Activated CD4-positive, CD25-positive, alpha-beta regulatory T cell treated with anti-CD3 and anti-CD28 coated beads, Interleukin-2, amount 50 U/mL, for 24 hours (primary cell): ENCODE measurements around the gene NEURL3.
"Not testable (repeated sequence)": the region's sequence is repeated elsewhere in the genome, so short reads cannot be mapped to it uniquely, and the experiment has no call there.

ENCODE experiments used
- ATAC-seq, 2 donors: fragments of 150-1000 bp; cut with Tn5 transposase; one replicate each; pipeline ENCODE4 v1.10.0; 2021; ENCODE audit warnings: mild to moderate bottlenecking in 1 of 2, moderate library complexity in 1 of 2

The NEURL3 gene

DNA sequence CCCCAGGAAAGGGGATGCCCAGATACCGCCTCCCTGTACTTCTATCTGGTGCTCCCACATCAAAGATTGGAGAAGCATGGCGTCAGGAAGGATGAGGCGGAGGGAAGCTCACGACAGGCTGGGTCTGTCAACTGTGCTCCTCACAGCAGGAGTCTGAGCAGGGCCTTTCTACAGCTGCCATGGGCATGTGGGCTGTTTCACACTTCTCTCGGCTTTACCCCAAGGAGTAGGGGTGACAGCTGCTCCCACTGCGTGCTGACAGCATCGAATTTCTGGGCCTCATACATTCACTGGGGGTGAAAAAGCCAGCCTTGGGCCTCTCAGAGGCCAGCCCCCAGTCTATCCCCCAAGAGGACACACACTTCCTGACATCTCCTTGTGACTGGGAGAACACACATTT lies 21.1 kb downstream of the NEURL3 start:
- no peak for ATAC-seq

DNA sequence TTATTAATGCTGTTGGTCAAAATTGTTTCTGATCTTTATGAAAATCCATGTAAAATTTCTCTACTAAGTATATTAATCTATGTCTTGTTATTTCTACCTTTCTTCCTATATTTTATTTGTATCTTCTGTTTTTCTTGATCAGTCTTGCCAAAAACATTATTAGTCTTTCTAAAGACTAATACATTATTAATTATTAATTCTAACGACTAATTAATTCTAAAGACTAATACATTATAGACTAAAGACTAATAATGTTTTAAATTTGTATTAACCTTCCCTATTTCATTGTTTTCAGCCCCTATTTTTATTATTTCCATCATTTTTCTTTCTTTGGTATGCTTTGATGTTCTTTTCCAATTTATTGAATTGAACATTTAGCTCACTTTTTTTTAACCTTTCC lies 27.7 kb downstream of the NEURL3 start:
- ATAC-seq: no peak

DNA sequence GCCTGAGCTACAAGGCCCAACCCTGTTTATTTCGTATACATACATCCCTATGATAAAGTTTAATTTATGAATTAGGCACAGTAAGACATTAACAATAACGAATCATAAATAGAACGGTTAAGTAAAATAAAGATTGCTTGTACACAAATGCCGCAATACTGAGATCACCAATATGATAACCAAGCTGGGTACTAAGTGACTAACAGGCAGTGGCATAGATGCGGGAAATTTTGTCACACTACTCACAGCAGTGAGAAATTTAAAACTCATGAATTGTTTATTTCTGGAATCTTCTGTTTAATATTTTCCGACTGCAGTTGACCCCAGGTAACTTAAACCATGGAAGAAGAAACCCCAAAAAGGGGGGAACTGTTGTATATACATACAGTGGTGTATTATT lies 33.4 kb downstream of the NEURL3 start:
- ATAC-seq: peak in 1 of 2 donors; percentile 28

DNA sequence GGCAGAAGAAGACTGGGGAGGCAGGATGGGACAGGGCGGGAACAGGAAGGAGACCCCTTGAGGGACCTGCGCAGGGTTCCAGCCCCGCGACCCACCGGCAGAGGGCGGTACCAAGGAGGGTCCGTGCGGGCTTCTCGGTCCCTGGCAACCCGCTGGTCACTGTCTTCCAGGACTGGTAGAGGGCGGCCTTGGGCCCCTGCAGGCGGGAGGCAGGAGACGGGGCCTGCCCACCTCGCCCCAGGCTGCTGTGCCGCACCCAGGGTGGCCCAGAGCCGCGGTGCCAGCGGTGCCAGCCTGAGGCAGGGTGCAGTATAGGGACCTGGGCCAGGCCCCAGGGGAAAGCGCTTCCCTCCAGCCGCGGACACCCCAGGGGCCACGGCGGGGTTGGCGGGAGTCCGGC lies 34.5 kb downstream of the NEURL3 start:
- ATAC-seq: peak; percentile 69 to 77

DNA sequence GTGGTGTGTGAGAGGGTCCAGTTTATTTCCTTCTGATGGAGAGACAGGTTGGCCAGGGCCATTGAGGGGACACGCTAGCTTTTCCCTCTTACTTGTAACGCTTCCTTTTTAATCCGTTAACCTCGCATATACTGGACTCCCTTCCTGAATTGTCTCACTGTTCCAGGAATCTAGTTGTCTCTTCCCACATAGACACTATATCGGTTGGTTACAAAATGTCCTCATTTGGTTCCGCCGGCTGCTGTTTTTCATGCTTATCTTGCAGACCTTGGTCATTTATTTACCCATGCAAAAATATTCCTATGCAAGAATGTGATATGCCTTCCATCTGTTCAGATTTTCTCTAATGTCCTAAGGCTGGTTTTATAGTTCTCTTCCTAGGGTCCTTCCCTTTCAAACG lies 35.0 kb downstream of the NEURL3 start:
- no peak for ATAC-seq

DNA sequence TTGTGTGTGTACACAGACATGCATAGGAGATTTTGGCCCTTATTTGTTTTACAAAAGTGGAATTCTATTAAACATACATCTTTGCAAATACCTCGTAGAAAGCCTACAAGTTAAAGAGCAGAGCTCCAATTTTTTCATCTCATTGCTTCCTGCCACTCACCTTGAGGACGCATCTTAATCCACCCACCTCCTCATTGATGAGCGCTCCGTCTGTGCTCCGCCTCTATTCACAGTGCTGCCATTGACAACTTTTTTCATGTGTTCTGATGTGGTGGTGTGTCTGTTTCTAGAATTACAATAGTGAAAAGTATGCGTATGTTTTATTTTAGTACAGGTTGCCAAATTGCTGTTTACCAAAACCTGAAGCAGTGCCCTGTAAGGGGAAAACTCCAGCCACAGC lies 36.3 kb downstream of the NEURL3 start:
- no peak for ATAC-seq

DNA sequence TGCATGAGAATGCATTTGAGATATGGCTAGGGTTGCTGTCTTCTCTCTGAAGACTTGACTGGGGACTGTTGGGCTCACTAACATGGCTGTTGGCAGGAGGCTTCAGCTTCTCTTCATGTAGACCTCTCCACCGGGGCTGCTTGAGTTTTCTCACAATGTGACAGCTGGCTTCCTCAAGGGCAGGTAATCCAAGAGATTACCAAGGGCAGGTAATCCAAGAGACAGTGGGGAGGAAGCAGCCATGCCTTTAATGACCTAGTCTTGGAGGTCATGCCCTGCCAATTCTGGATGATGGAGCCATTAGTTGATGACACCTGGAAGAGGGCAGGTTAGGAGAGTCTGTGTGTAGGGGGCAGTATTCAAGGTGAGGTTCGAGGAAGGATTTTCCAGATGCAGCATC lies 40.5 kb downstream of the NEURL3 start:
- no peak for ATAC-seq

DNA sequence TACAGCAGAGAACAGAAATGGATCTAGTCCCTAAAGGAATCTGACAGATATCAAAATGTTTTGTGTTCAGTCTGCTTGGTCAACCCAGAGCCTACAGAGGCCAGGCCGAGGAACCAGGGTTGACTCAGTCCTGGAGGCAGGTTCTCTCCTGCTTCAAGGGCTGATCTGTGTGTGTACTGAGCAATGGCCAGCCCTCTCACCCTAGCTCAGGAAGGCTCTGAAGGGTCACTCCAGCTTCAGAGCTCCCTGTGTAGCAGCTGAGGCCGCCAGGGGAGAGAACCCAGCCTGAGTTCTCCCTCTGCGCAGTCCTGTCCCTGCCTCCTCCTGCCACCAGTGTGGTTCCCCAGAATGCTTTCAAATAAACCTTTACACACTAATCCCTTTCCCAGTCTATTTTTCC lies 41.1 kb downstream of the NEURL3 start:
- ATAC-seq: peak in 1 of 2 donors; percentile 20

DNA sequence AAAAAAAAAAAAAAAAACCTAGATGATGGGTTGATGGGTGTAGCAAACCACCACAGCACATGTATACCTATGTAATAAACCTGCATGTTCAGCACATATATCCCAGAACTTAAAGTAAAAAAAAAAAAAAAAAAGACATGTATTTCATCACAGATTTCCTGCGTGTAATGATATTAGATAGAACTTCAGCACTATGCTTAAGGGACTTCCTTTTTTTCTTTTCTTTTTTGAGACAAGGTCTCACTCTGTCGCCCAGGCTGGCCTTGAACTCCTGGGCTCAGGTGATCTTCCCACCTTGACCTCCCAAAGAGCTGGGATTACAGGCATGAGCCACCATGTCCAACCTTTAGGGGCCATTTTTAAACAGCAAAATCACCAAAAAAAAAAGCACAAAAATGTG lies 42.0 kb downstream of the NEURL3 start:
- ATAC-seq: no peak

DNA sequence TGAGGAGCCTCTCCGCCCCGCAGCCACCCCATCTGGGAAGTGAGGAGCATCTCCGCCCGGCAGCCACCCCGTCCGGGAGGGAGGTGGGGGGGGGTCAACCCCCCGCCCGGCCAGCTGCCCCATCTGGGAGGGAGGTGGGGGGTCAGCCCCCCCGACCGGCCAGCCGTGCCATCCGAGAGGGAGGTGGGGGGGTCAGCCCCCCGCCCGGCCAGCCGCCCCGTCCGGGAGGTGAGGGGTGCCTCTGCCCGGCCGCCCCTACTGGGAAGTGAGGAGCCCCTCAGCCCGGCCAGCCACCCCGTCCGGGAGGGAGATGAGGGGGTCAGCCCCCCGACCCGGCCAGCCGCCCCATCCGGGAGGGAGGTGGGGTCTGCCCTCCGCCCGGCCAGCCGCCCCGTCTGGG lies 43.5 kb downstream of the NEURL3 start:
- not testable (repeated sequence) for ATAC-seq

DNA sequence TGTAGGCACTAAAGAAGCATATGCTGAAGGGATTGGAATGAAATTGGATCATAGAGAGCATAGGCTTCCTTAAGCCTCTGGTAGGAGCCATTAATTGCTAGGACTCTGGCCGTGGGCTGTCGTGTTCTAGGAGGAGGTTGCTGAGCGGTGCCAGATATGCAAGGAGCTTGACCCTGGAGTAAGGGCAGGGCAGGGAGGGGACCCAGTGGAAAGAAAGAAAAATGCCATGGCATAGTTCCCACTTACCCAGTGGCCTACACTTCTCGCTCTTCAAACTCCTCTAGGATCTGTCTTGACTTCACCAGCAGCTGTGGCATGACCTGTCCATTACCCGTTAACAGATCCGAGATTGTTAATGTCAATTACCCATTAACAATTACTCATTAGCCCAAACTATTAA lies 53.1 kb downstream of the NEURL3 start:
- no peak for ATAC-seq

DNA sequence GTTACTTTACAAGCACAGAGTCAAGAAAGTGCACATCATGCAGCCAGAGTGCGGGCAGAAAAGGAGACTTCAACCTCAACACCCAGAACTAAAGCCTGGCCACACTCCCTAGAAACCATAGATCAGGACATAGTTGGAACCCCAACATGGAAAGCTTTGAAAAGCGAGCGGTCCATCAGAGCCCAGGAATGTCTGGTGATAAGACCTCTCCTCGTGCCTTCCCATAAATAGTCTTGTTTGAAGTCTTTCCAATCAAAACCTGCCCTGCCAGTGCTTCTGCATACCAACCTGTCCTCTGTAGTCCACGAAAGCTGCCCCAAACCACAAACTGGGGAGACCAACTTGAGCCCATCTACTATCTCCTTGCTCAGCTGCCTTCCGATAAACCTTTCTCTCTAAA lies 55.5 kb downstream of the NEURL3 start:
- ATAC-seq: no peak

DNA sequence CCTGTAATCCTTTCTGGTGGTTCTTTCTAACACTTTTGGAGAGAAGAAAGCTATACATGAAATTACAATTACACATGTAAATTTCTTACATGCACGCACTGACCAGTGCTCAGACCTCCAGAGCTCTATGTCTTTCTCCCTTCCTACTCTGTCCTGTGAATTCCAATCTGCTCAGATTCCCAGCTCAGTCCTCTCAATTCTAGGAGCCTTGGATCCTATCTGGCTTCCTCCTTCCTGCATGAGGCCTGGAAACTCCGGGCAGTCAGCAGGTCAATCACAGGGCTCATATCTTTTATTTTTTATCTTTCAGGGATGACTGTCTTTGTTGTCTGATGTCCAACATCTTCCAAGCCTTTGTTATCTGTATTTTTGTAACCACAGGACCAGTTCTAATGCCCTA lies 56.0 kb downstream of the NEURL3 start:
- ATAC-seq: no peak

DNA sequence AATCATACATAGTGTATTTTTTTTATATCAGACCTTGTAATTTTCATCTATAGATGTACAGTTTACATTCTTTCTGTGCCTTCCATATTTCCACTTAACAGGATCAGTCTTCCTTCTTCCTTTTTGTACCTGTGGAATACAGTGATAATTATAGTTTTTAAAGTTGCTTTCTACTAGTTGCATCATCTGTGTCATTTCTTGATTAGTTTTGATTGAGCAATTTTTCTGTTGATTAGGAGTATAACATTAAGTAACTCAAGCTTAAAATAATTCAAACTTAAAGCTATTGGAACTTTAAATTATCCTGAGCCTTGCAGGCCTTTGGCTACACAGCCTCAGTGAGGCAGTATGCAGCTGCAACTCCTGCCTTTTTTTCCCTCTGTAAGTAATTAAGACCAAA lies 57.4 kb downstream of the NEURL3 start:
- ATAC-seq: no peak
